Uterus (tissue), 4 donors: ENCODE data around the gene XK. TPM values are rescaled to one million over a fixed set of nuclear protein-coding genes. Genes with fewer than 3 reads are reported as not detected.
"Not testable (repeated sequence)": the region's sequence is repeated elsewhere in the genome, so short reads cannot be mapped to it uniquely, and the experiment has no call there.

ENCODE experiments used
- DNase-seq, 2 donors: peaks; one replicate each; pipeline ENCODE4 v3.0.0-alpha.2; 2019 to 2020
- H3K27ac ChIP-seq, 2 donors: fragments of 200-600 bp; sonication (generic); 1 replicate in 1 of 2; 2 replicates in 1 of 2; pipeline ENCODE4 v1.5.1; 2016 to 2018
- H3K27me3 ChIP-seq, 2 donors: fragments of 200-600 bp; sonication (generic); one replicate each; pipeline ENCODE4 v1.5.1; 2018 to 2019; ENCODE audit warnings: control low read depth in 1 of 2
- H3K36me3 ChIP-seq, 2 donors: fragments of 200-600 bp; sonication (generic); one replicate each; pipeline ENCODE4 v1.5.1; 2019; ENCODE audit warnings: control low read depth in 1 of 2
- H3K4me1 ChIP-seq, 2 donors: fragments of 200-600 bp; sonication (generic); one replicate each; pipeline ENCODE4 v1.5.1; 2018 to 2019; ENCODE audit warnings: control low read depth in 1 of 2
- H3K4me3 ChIP-seq, 2 donors: fragments of 200-600 bp; sonication (generic); 1 replicate in 1 of 2; 2 replicates in 1 of 2; pipeline ENCODE4 v1.5.1; 2018 to 2019; ENCODE audit warnings: mild to moderate bottlenecking in 1 of 2
- H3K9me3 ChIP-seq, 2 donors: fragments of 200-600 bp; sonication (generic); one replicate each; pipeline ENCODE4 v1.5.1; 2019; ENCODE audit warnings: control low read depth in 1 of 2
- CTCF ChIP-seq, 4 experiments: fragments of 200-600 bp in 2 of 4; fragments of 450-650 bp in 2 of 4; sonication (generic) in 2 of 4; IDR thresholded peaks; one replicate each; pipeline ENCODE4 v1.5.1; 2016 to 2019; ENCODE audit warnings: antibody characterized with exemption in 4 of 4, mild to moderate bottlenecking in 2 of 4, moderate library complexity in 1 of 4
- POLR2A ChIP-seq, 2 donors: fragments of 450-650 bp; IDR thresholded peaks; one replicate each; pipeline ENCODE4 v1.6.1; 2016; ENCODE audit warnings: antibody characterized with exemption in 2 of 2, mild to moderate bottlenecking in 1 of 2, moderate library complexity in 1 of 2
- intact Hi-C: fragments of 100-400 bp; cut with DNase I; formaldehyde crosslinking; loops from one replicate; pipeline ENCODE4 v1.15.1; 2023; ENCODE audit warnings: low total_unique reads
- total RNA-seq, 4 donors: library from RNA; depleted of rRNA in 3 of 4; stranded (reverse); fragments of >200 nt in 3 of 4; gene quantifications; one replicate each; pipeline versions ENCODE4 v1.1.0 to v1.2.4, GENCODE V29; 2014 to 2023
- donor health status: DM: yes; HTN: yes; CAD: no.

XK gene
- total RNA-seq, 4 donors from 2014 or later: 0.26 to 5.0 (median 2.0) TPM

GRCh38 chrX:37765507-37765906, 79.9 kb downstream of the XK start:
- intact Hi-C loops: no loop called here
- Histone ChIP-seq H3K36me3 (no peaks in the 10 kb centered on the region), H3K27ac (no peak overlapping the region), H3K27me3 (no peaks in the 10 kb centered on the region), H3K9me3 (no peaks in the 10 kb centered on the region), H3K4me1 (no peaks in the 10 kb centered on the region), H3K4me3 (no peak overlapping the region)
- no peak for DNase-seq
- TF ChIP-seq POLR2A (IDR thresholded peaks at IDR 0.05): no peak
- no peak for TF ChIP-seq CTCF (IDR thresholded peaks at IDR 0.05)

DNA sequence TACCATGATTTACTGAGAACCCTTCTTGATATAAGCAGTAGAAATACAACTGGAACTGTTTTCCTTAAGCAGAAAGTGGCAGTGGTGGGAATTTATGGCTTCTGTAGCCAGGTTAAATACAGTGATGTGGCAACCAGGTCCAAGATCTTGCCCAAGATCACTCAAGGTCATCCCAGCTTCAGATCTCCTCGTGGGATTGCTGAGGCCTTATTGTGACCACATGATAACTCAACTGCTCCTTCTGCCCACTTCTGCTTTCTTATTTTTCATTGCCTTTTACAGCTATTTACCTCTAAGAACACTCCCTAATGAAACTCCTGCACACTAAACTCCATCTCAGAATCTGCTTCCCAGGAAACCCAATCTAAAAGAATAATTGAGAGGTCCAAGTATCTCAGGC, 81.8 kb downstream of the XK start:
- Histone ChIP-seq H3K36me3 (no peaks in the 10 kb centered on the region), H3K9me3 (no peaks in the 10 kb centered on the region), H3K4me1 (no peaks in the 10 kb centered on the region), H3K4me3 (no peak overlapping the region), H3K27ac (no peak overlapping the region), H3K27me3 (no peaks in the 10 kb centered on the region)
- intact Hi-C loops: no loop called here
- DNase-seq: no peak
- no peak for TF ChIP-seq POLR2A (IDR thresholded peaks at IDR 0.05)
- TF ChIP-seq CTCF (IDR thresholded peaks at IDR 0.05): no peak

DNA sequence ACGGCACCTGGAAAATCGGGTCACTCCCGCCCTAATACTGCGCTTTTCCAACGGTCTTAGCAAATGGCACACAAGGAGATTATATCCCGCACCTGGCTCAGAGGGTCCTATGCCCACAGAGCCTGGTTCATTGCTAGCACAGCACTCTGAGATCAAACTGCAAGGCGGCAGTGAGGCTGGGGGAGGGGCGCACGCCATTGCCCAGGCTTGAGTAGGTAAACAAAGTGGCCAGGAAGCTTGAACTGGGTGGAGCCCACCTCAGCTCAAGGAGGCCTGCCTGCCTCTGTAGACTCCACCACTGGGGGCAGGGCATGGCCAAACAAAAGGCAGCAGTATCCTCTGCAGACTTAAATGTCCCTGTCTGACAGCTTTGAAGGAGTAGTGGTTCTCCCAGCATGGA, 83.3 kb downstream of the XK start:
- H3K36me3 ChIP-seq, H3K27ac ChIP-seq, H3K9me3 ChIP-seq, H3K4me1 ChIP-seq, DNase-seq, intact Hi-C loops, H3K4me3 ChIP-seq, H3K27me3 ChIP-seq: not testable (repeated sequence)

DNA sequence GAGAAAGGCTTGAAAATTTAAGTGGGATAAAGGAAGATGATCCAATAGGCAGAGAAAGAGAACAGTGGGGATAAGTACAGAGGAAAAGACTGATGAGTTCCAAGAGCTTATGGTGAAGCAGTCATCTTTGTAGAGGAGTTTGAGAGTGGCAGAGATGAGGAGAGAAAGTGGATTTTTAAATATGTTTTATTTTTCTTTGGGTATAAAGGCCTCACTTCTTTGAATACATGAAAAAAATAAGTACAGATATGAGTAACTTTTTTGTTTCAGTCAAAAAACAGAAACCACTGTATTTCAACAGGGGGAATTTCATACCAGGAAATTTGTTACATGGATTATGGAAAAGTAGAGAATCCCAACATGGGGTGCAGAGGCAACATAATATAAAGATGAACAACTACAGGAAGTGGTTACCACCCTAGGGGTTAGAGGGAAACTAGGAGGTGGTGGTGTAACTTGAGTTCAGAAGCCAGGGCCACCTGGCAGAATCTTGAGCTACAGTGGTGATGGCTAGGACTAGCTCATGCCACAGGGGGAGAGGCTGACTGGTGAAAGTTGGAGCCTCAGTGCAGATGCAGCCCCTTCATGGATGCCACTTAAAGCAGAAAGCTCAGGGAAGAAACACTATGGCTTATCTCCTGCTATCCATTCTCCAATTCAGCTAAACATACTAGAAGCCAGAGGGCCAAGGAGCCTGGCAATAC, 90.8 kb downstream of the XK start:
- Histone ChIP-seq H3K4me1 (no peaks in the 10 kb centered on the region), H3K27me3 (peaks cover 0 to 8% of the 10 kb centered on the region in 2 donors), H3K4me3 (no peak overlapping the region), H3K9me3 (no peaks in the 10 kb centered on the region), H3K27ac (no peak overlapping the region), H3K36me3 (no peaks in the 10 kb centered on the region)
- TF ChIP-seq POLR2A (IDR thresholded peaks at IDR 0.05) (no peak), CTCF (IDR thresholded peaks at IDR 0.05) (no peak)
- DNase-seq: no peak
- intact Hi-C loops: no loop called here

- H3K4me1 ChIP-seq: no peaks in the 10 kb centered on the region
- no peaks in the 10 kb centered on the region for H3K9me3 ChIP-seq
- intact Hi-C loops: no loop called here
- TF ChIP-seq POLR2A (IDR thresholded peaks at IDR 0.05) (no peak), CTCF (IDR thresholded peaks at IDR 0.05) (no peak)
- H3K4me3 ChIP-seq: no peak overlapping the region
- DNase-seq: no peak
- H3K27ac ChIP-seq: no peak overlapping the region
- peaks cover 0 to 8% of the 10 kb centered on the region in 2 donors for H3K27me3 ChIP-seq
- no peaks in the 10 kb centered on the region for H3K36me3 ChIP-seq
Observed at GRCh38 chrX:37776987-37777325, 91.4 kb downstream of the XK start.

DNA sequence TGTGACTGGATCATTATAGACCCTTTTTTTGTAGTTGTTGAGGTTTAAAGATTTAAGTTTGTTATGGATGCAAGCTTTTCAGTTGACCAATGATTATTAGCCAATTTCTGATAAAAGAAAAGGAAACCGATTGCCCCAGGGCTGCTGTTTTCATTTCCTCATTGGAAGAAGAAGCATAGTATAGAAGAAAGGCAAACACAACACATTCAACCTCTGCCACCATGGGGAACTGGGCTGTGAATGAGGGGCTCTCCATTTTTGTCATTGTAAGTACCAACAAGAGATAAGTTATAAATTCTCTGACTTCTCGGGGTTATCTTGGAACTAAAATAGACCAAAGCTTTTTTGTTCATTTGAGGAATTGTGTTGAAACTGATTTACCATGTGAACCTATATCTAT, 94.3 kb downstream of the XK start, which contains the start of gene CYBB:
CYBB (plus strand) TSS at position 203 of the 400 bp plus-strand sequence; CDS start at position 222, 19 bp downstream.
- no peaks in the 10 kb centered on the region for H3K9me3 ChIP-seq
- no peak for DNase-seq
- no peaks in the 10 kb centered on the region for H3K36me3 ChIP-seq
- H3K27me3 ChIP-seq: peaks cover 0 to 8% of the 10 kb centered on the region in 2 donors
- intact Hi-C loops: no loop called here
- TF ChIP-seq POLR2A (IDR thresholded peaks at IDR 0.05): no peak
- no peak for TF ChIP-seq CTCF (IDR thresholded peaks at IDR 0.05)
- no peak within 1 kb of the TSS for H3K4me3 ChIP-seq
- H3K27ac ChIP-seq: no peak within 1 kb of the TSS
- no peaks in the 10 kb centered on the region for H3K4me1 ChIP-seq
